H9 (cell line): ENCODE measurements around the gene WFS1. TPM values are rescaled to one million over a fixed set of nuclear protein-coding genes. Genes with fewer than 3 reads are reported as not detected.
A peak's percentile ranks its signal among the peaks of the same experiment; 100 is the strongest.

Experiments
- DNase-seq: peaks from one replicate; pipeline ENCODE4 v3.0.0-alpha.2; 2017
- H2AFZ ChIP-seq: one replicate; pipeline ENCODE4 v1.6.1; 2013; ENCODE audit warnings: mild to moderate bottlenecking, low read length, control low read depth, moderate library complexity
- H2AK5ac ChIP-seq: 2 replicates; pipeline ENCODE4 v1.6.1; 2013; ENCODE audit warnings: low read length, control low read depth, mixed read lengths; ENCODE audit not compliant: insufficient read length
- H2BK120ac ChIP-seq: one replicate; pipeline ENCODE4 v1.6.1; 2013; ENCODE audit warnings: low read depth, mild to moderate bottlenecking, low read length, control low read depth, inconsistent platforms; ENCODE audit not compliant: poor library complexity, severe bottlenecking
- H2BK12ac ChIP-seq: 2 replicates; pipeline ENCODE4 v1.6.1; 2013; ENCODE audit warnings: low read length, control low read depth, mixed read lengths, low read depth; ENCODE audit not compliant: insufficient read length
- H2BK15ac ChIP-seq: 2 replicates; pipeline ENCODE4 v1.6.1; 2013; ENCODE audit warnings: low read depth, low read length, control low read depth
- H2BK20ac ChIP-seq: one replicate; pipeline ENCODE4 v1.6.1; 2013; ENCODE audit warnings: low read depth, mild to moderate bottlenecking, low read length, control low read depth, inconsistent platforms; ENCODE audit not compliant: poor library complexity, severe bottlenecking
- H2BK5ac ChIP-seq: 2 replicates; pipeline ENCODE4 v1.6.1; 2013; ENCODE audit warnings: low read length, control low read depth, mixed read lengths; ENCODE audit not compliant: insufficient read length
- H3K14ac ChIP-seq: 2 replicates; pipeline ENCODE4 v1.6.1; 2013; ENCODE audit warnings: low read length, control low read depth; ENCODE audit not compliant: insufficient read depth
- H3K18ac ChIP-seq: 2 replicates; pipeline ENCODE4 v1.6.1; 2013; ENCODE audit warnings: low read depth, mild to moderate bottlenecking, mixed read lengths, low read length, control low read depth; ENCODE audit not compliant: insufficient read length
- H3K23ac ChIP-seq: 2 replicates; pipeline ENCODE4 v1.6.1; 2013; ENCODE audit warnings: low read length, control low read depth, mixed read lengths, low read depth; ENCODE audit not compliant: insufficient read length
- H3K23me2 ChIP-seq: 2 replicates; pipeline ENCODE4 v1.6.1; 2013; ENCODE audit warnings: low read depth, mild to moderate bottlenecking, mixed read lengths, low read length, control low read depth; ENCODE audit not compliant: insufficient read length, poor library complexity, severe bottlenecking
- H3K27ac ChIP-seq: 2 replicates; pipeline ENCODE4 v1.5.1; 2013; ENCODE audit warnings: low read length, control low read depth, mixed read lengths, low read depth; ENCODE audit not compliant: insufficient read length
- H3K27me3 ChIP-seq: 2 replicates; pipeline ENCODE4 v1.6.1; 2013; ENCODE audit warnings: low read length, control low read depth, inconsistent platforms; ENCODE audit not compliant: insufficient read depth
- H3K4ac ChIP-seq: 2 replicates; pipeline ENCODE4 v1.6.1; 2013; ENCODE audit warnings: low read depth, mild to moderate bottlenecking, control low read depth, inconsistent platforms, low read length, moderate library complexity
- H3K4me1 ChIP-seq: 2 replicates; pipeline ENCODE4 v1.6.1; 2013; ENCODE audit warnings: low read length, control low read depth, inconsistent platforms; ENCODE audit not compliant: insufficient read depth
- H3K4me2 ChIP-seq: 2 replicates; pipeline ENCODE4 v1.6.1; 2013; ENCODE audit warnings: low read length, control low read depth, mixed read lengths; ENCODE audit not compliant: insufficient read length, insufficient read depth
- H3K56ac ChIP-seq: 2 replicates; pipeline ENCODE4 v1.6.1; 2013; ENCODE audit warnings: low read depth, mild to moderate bottlenecking, mixed read lengths, low read length, control low read depth; ENCODE audit not compliant: insufficient read length
- H3K79me1 ChIP-seq: 2 replicates; pipeline ENCODE4 v1.6.1; 2013; ENCODE audit warnings: low read depth, mild to moderate bottlenecking, moderate library complexity, low read length, control low read depth, inconsistent platforms; ENCODE audit not compliant: insufficient read depth, poor library complexity, severe bottlenecking
- H3K79me2 ChIP-seq: 2 replicates; pipeline ENCODE4 v1.6.1; 2013; ENCODE audit warnings: low read length, control low read depth, inconsistent platforms; ENCODE audit not compliant: insufficient read depth
- H3K9ac ChIP-seq: 2 replicates; pipeline ENCODE4 v1.6.1; 2013; ENCODE audit warnings: low read length, control low read depth, mixed read lengths; ENCODE audit not compliant: insufficient read length; ENCODE audit errors: extremely low read depth
- H3K9me3 ChIP-seq: one replicate; pipeline ENCODE4 v1.6.1; 2013; ENCODE audit warnings: low read depth, low read length, inconsistent platforms; ENCODE audit not compliant: control insufficient read depth
- H3T11ph ChIP-seq: one replicate; pipeline ENCODE4 v1.6.1; 2013; ENCODE audit warnings: mild to moderate bottlenecking, low read length, control low read depth, inconsistent platforms
- H4K20me1 ChIP-seq: one replicate; pipeline ENCODE4 v1.6.1; 2013; ENCODE audit not compliant: control insufficient read depth, insufficient read length, insufficient read depth
- H4K5ac ChIP-seq: 2 replicates; pipeline ENCODE4 v1.6.1; 2013; ENCODE audit warnings: low read depth, mild to moderate bottlenecking, mixed read lengths, low read length, control low read depth; ENCODE audit not compliant: insufficient read length
- H4K8ac ChIP-seq: replicated peaks from 2 replicates; pipeline ENCODE4 v1.6.1; 2013; ENCODE audit warnings: low read length, control low read depth, mixed read lengths, low read depth; ENCODE audit not compliant: insufficient read length
- H4K91ac ChIP-seq: 2 replicates; pipeline ENCODE4 v1.6.1; 2013; ENCODE audit warnings: low read depth, mild to moderate bottlenecking, moderate library complexity, mixed read lengths, low read length, control low read depth; ENCODE audit not compliant: insufficient read length
- H3K27ac Mint-ChIP-seq, 3 experiments: 2 replicates in 2 of 3; 3 replicates in 1 of 3; pipeline ENCODE4 v1.8.0; 2020 to 2021; ENCODE audit warnings: mixed read lengths in 3 of 3, mild to moderate bottlenecking in 1 of 3, moderate library complexity in 1 of 3
- H3K27me3 Mint-ChIP-seq: 2 replicates; pipeline ENCODE4 v1.8.0; 2021; ENCODE audit warnings: low read depth, mild to moderate bottlenecking, moderate library complexity, mixed read lengths
- H3K36me3 Mint-ChIP-seq, 3 experiments: 2 replicates in 2 of 3; 3 replicates in 1 of 3; pipeline ENCODE4 v1.8.0; 2020 to 2021; ENCODE audit warnings: low read depth in 3 of 3, mixed read lengths in 3 of 3; ENCODE audit not compliant: insufficient read depth in 1 of 3
- H3K4me1 Mint-ChIP-seq, 2 experiments: 2 replicates each; pipeline ENCODE4 v1.8.0; 2020; ENCODE audit warnings: mixed read lengths in 2 of 2
- H3K4me3 Mint-ChIP-seq, 2 experiments: 2 replicates in 1 of 2; 3 replicates in 1 of 2; pipeline ENCODE4 v1.8.0; 2020 to 2021; ENCODE audit warnings: mild to moderate bottlenecking in 2 of 2, mixed read lengths in 2 of 2, moderate library complexity in 1 of 2
- H3K9me3 Mint-ChIP-seq, 2 experiments: 2 replicates in 1 of 2; 3 replicates in 1 of 2; pipeline ENCODE4 v1.8.0; 2020; ENCODE audit warnings: mild to moderate bottlenecking in 2 of 2, mixed read lengths in 2 of 2, moderate library complexity in 1 of 2
- CTCF ChIP-seq: fragments of 200-600 bp; sonication (generic); conservative IDR thresholded peaks from 3 replicates; pipeline ENCODE4 v1.8.0; 2021; ENCODE audit warnings: antibody characterized with exemption, mild to moderate bottlenecking
- whole genome bisulfite sequencing: extraction: QIAGEN DNeasy Blood & Tissue Kit; methylation state at CpG from one replicate; pipeline ENCODE4 v1.1.7; 2013; ENCODE audit warnings: missing lambda C conversion rate, low lambda C conversion rate, mixed read lengths; ENCODE audit not compliant: insufficient read length; ENCODE audit errors: extremely low coverage; 5-methylcytosine and 5-hydroxymethylcytosine counted together
- total RNA-seq: library from RNA; stranded (reverse); gene quantifications from 2 replicates; pipeline ENCODE4 v1.2.1, GENCODE V29; 2021

Gene WFS1
- total RNA-seq, 1 experiment from 2014 or later, result 18.9 TPM

- Histone ChIP-seq H2BK5ac (no peak overlapping the region), H3K23ac (no peak overlapping the region), H3K27me3 (peaks cover 3% of the 10 kb centered on the region; the same call in 1 of the 2 replicates), H2AFZ (no peak overlapping the region), H3K4me1 (no peaks in the 10 kb centered on the region), H2BK120ac (no peak overlapping the region), H3K4ac (no peak overlapping the region), H3K79me2 (no peaks in the 10 kb centered on the region), H3K23me2 (no peaks in the 10 kb centered on the region), H3K18ac (no peak overlapping the region), H3K14ac (no peak overlapping the region), H3K27ac (no peak overlapping the region), H4K91ac (no peak overlapping the region), H3K9ac (no peak overlapping the region), H3T11ph (no peak overlapping the region), H2BK20ac (no peak overlapping the region), H4K5ac (no peak overlapping the region), H3K56ac (no peak overlapping the region), H2AK5ac (no peak overlapping the region), H3K4me2 (peak overlapping the region; percentile 2), H2BK15ac (no peak overlapping the region), H4K20me1 (no peaks in the 10 kb centered on the region), H2BK12ac (no peak overlapping the region), H3K79me1 (no peaks in the 10 kb centered on the region), H4K8ac (no peak overlapping the region), H3K9me3 (no peaks in the 10 kb centered on the region)
- H3K4me1 Mint-ChIP-seq, result peaks cover 10 to 13% of the 10 kb centered on the region in 2 experiments; a peak in 3 of 4 replicates
- peak; percentile 82 for DNase-seq
- WGBS, result no CpG with 5 or more reads among the region's 65 CpGs
- peaks cover 49% of the 10 kb centered on the region for H3K27me3 Mint-ChIP-seq
- peak; percentile 28; the same call in 2 of the 3 replicates for TF ChIP-seq CTCF
- peaks cover 4 to 9% (median 7%) of the 10 kb centered on the region in 3 experiments; a peak in 5 of 7 replicates for H3K36me3 Mint-ChIP-seq
- H3K4me3 Mint-ChIP-seq, result peak overlapping the region; percentile 50 to 78
- no peak overlapping the region for H3K27ac Mint-ChIP-seq
- H3K9me3 Mint-ChIP-seq, result peaks cover 5 to 7% of the 10 kb centered on the region in 2 experiments; a peak in 4 of 5 replicates
These were observed 39.4 kb downstream of the WFS1 start for GRCh38 chr4:6308899-6309643.
